ENCODE measurements around the gene CELF2.

Gene CELF2

GRCh38 chr10:11017000-11017569 lies 587 bp upstream of the CELF2 start:
- TF ChIP-seq ZFX (IDR thresholded peaks at IDR 0.05) (no peak), CTCF (conservative IDR thresholded peaks at IDR 0.05) (no peak)
- no peak overlapping the region for H3K27ac ChIP-seq

- TF ChIP-seq ZFX (IDR thresholded peaks at IDR 0.05): no peak
- TF ChIP-seq CTCF (conservative IDR thresholded peaks at IDR 0.05): no peak
- H3K27ac ChIP-seq: no peak overlapping the region
Observed at GRCh38 chr10:11018432-11018841, 765 bp downstream of the CELF2 start.

GRCh38 chr10:11018855-11019631 lies 1.4 kb downstream of the CELF2 start:
- TF ChIP-seq ZFX (IDR thresholded peaks at IDR 0.05) (no peak), CTCF (conservative IDR thresholded peaks at IDR 0.05) (no peak)
- no peak overlapping the region for H3K27ac ChIP-seq

GRCh38 chr10:11019724-11020547 lies 2.3 kb downstream of the CELF2 start:
- TF ChIP-seq ZFX (IDR thresholded peaks at IDR 0.05): no peak
- no peak for TF ChIP-seq CTCF (conservative IDR thresholded peaks at IDR 0.05)
- H3K27ac ChIP-seq: no peak overlapping the region

GRCh38 chr10:11020548-11020942 lies 2.9 kb downstream of the CELF2 start:
- no peak overlapping the region for H3K27ac ChIP-seq
- TF ChIP-seq CTCF (conservative IDR thresholded peaks at IDR 0.05) (no peak), ZFX (IDR thresholded peaks at IDR 0.05) (no peak)

- TF ChIP-seq CTCF (conservative IDR thresholded peaks at IDR 0.05): no peak
- no peak for TF ChIP-seq ZFX (IDR thresholded peaks at IDR 0.05)
- H3K27ac ChIP-seq: no peak overlapping the region
Observed at GRCh38 chr10:11022213-11022612, 4.5 kb downstream of the CELF2 start.
